HepG2 (cell line): ENCODE measurements around the gene VPS4B. TPM values are rescaled to one million over a fixed set of nuclear protein-coding genes. Genes with fewer than 3 reads are reported as not detected.

Source experiments
- ARID3A ChIP-seq: IDR thresholded peaks from 2 replicates; pipeline ENCODE4 v1.6.1; 2012; ENCODE audit warnings: low read depth, low read length, improper control_type of control experiment
- ARNTL ChIP-seq: sonication (generic); formaldehyde crosslinking; IDR thresholded peaks from 2 replicates; pipeline ENCODE4 v1.4.0; 2020; ENCODE audit warnings: mild to moderate bottlenecking, missing genetic modification reagents
- CSRNP1 ChIP-seq: sonication (generic); formaldehyde crosslinking; IDR thresholded peaks from 2 replicates; pipeline ENCODE4 v1.8.1; 2023; ENCODE audit warnings: mild to moderate bottlenecking, missing genetic modification reagents
- GABPB1 ChIP-seq: IDR thresholded peaks from 2 replicates; pipeline ENCODE4 v1.6.1; 2016; ENCODE audit warnings: mild to moderate bottlenecking, missing genetic modification reagents, moderate library complexity, missing compliant biosample characterization
- GPBP1L1 ChIP-seq: sonication (generic); formaldehyde crosslinking; IDR thresholded peaks from 2 replicates; pipeline ENCODE4 v1.5.0; 2020; ENCODE audit warnings: mild to moderate bottlenecking, missing genetic modification reagents
- HINFP ChIP-seq: sonication (generic); formaldehyde crosslinking; IDR thresholded peaks from 2 replicates; pipeline ENCODE4 v1.4.0; 2020; ENCODE audit warnings: low read depth, mild to moderate bottlenecking, missing genetic modification reagents
- KAT8 ChIP-seq: IDR thresholded peaks from 2 replicates; pipeline ENCODE4 v1.6.1; 2016; ENCODE audit warnings: missing genetic modification reagents, missing compliant biosample characterization
- NR0B2 ChIP-seq: sonication (generic); formaldehyde crosslinking; IDR thresholded peaks from 2 replicates; pipeline ENCODE4 v1.4.0; 2020; ENCODE audit warnings: mild to moderate bottlenecking, missing genetic modification reagents
- RBM39 ChIP-seq: fragments of 200-400 bp; formaldehyde crosslinking; IDR thresholded peaks from one replicate; pipeline ENCODE4 v1.6.1; 2018; ENCODE audit warnings: antibody characterized with exemption, mild to moderate bottlenecking, low read depth, low read length; ENCODE audit not compliant: poor library complexity, severe bottlenecking
- RCOR2 ChIP-seq: IDR thresholded peaks from 2 replicates; pipeline ENCODE4 v1.6.1; 2016; ENCODE audit warnings: missing biosample characterization, missing genetic modification reagents
- ZNF30 ChIP-seq: sonication (generic); formaldehyde crosslinking; IDR thresholded peaks from 2 replicates; pipeline ENCODE4 v1.5.0; 2020; ENCODE audit warnings: mild to moderate bottlenecking, missing genetic modification reagents
- ZNF841 ChIP-seq: sonication (generic); formaldehyde crosslinking; IDR thresholded peaks from 2 replicates; pipeline ENCODE4 v1.8.1; 2023; ENCODE audit warnings: missing genetic modification reagents, borderline replicate concordance
- polyA plus RNA-seq, 8 experiments: library from polyadenylated mRNA; depleted of rRNA in 3 of 8; stranded (reverse) in 7 of 8; unstranded in 1 of 8; fragments of >200 nt; fragmentation: Illumina TruSeq in 4 of 8; extraction: Trizol in 4 of 8; gene quantifications; 2 replicates each; pipeline versions ENCODE4 v1.2.1 to v1.2.3, GENCODE V29; 2011 to 2016; ENCODE audit warnings: low read depth in 4 of 8, missing spikeins in 1 of 8, mixed read lengths in 1 of 8; ENCODE audit not compliant: insufficient read depth in 1 of 8
- total RNA-seq, 5 experiments: library from RNA; depleted of rRNA; stranded (reverse); fragments of >200 nt; fragmentation: Illumina TruSeq; extraction: Trizol; gene quantifications; 2 replicates each; pipeline ENCODE4 v1.2.3, GENCODE V29; 2016; ENCODE audit warnings: low read depth in 1 of 5
- TF ChIP-seq, protein P1 (sequence below): sonication (generic); formaldehyde crosslinking; conservative IDR thresholded peaks from 2 replicates; pipeline ENCODE4 v1.4.0; 2020; ENCODE audit warnings: missing genetic modification reagents
- TF ChIP-seq, protein P2 (sequence below): sonication (generic); formaldehyde crosslinking; conservative IDR thresholded peaks from 2 replicates; pipeline ENCODE4 v1.8.0; 2022; ENCODE audit warnings: low read depth, missing genetic modification reagents

Gene VPS4B
- total and polyA plus RNA-seq, 2 of the 13 experiments (the other 11 are each of a cell fraction or from before 2014, with no cell fraction given): 12.8 to 25.9 TPM

DNA sequence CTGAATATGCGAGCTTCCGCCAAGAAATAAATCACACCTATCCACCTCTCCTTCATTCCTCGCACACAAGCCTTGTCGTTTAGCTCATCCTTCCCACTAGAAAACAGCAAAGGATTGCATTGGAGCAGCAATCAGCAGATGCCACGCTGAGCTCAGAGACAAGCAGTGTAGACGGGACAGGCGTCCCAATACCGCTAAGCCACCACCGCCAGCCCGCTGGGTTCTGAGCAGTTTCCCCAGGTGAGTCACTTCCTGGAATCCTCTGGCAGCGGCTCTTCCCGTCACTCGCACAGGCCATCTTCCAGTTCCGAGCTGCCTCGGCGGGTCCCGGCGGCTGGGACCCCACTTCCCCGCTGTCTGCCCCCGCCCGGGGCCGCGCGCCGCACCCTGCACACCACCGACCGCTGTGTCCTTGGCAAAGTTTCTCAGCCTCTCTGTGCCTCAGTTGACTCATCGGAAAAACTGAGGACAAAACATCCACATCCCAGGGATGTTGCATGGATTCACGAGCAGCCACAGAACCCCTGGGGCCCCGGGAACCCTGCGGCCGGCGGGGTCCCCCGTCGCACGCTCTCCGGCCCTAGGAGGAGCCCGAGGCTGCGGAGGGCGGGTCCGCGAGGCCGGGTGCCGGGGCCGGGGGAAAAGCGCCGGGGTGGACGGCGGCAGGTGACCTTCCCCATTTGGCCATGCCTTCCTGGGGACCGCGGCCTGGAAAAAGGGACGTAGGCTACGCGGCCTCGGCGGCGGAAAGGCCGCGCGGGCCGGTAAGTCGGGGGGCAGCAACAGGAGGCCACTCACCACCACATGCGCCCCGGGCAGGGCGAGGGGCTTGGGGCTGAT, 55.8 kb downstream of the VPS4B start (continued):
- TF ChIP-seq, protein P1, sequence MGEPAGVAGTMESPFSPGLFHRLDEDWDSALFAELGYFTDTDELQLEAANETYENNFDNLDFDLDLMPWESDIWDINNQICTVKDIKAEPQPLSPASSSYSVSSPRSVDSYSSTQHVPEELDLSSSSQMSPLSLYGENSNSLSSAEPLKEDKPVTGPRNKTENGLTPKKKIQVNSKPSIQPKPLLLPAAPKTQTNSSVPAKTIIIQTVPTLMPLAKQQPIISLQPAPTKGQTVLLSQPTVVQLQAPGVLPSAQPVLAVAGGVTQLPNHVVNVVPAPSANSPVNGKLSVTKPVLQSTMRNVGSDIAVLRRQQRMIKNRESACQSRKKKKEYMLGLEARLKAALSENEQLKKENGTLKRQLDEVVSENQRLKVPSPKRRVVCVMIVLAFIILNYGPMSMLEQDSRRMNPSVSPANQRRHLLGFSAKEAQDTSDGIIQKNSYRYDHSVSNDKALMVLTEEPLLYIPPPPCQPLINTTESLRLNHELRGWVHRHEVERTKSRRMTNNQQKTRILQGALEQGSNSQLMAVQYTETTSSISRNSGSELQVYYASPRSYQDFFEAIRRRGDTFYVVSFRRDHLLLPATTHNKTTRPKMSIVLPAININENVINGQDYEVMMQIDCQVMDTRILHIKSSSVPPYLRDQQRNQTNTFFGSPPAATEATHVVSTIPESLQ (CRISPR knock-in tag): no peak
- TF ChIP-seq KAT8 (no peak), NR0B2 (no peak), GABPB1 (CRISPR knock-in tag) (peak; percentile 68; the same call in 1 of the 2 replicates), CSRNP1 (CRISPR knock-in tag) (no peak), GPBP1L1 (CRISPR knock-in tag) (no peak), ZNF30 (CRISPR knock-in tag) (no peak), ARID3A (no peak), ARNTL (peak; percentile 2; the same call in 1 of the 2 replicates), HINFP (no peak), RCOR2 (CRISPR knock-in tag) (no peak), RBM39 (peak; percentile 48), ZNF841 (no peak)
- TF ChIP-seq, protein P2, sequence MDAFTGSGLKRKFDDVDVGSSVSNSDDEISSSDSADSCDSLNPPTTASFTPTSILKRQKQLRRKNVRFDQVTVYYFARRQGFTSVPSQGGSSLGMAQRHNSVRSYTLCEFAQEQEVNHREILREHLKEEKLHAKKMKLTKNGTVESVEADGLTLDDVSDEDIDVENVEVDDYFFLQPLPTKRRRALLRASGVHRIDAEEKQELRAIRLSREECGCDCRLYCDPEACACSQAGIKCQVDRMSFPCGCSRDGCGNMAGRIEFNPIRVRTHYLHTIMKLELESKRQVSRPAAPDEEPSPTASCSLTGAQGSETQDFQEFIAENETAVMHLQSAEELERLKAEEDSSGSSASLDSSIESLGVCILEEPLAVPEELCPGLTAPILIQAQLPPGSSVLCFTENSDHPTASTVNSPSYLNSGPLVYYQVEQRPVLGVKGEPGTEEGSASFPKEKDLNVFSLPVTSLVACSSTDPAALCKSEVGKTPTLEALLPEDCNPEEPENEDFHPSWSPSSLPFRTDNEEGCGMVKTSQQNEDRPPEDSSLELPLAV (CRISPR knock-in tag): no peak
